GOT3 (cell line): Measurements from ENCODE around the gene SORBS2.

ENCODE experiments used
- DNase-seq: peaks from one replicate; lab custom pipeline; 2025; ENCODE audit warnings: mixed read lengths; lab: John Stamatoyannopoulos, UW

Gene SORBS2

GRCh38 chr4:185800266-185800945, 11.6 kb downstream of the SORBS2 start:
- DNase-seq: no peak

- no peak for DNase-seq
Observed at GRCh38 chr4:185799442-185799841, 12.6 kb downstream of the SORBS2 start.

DNA sequence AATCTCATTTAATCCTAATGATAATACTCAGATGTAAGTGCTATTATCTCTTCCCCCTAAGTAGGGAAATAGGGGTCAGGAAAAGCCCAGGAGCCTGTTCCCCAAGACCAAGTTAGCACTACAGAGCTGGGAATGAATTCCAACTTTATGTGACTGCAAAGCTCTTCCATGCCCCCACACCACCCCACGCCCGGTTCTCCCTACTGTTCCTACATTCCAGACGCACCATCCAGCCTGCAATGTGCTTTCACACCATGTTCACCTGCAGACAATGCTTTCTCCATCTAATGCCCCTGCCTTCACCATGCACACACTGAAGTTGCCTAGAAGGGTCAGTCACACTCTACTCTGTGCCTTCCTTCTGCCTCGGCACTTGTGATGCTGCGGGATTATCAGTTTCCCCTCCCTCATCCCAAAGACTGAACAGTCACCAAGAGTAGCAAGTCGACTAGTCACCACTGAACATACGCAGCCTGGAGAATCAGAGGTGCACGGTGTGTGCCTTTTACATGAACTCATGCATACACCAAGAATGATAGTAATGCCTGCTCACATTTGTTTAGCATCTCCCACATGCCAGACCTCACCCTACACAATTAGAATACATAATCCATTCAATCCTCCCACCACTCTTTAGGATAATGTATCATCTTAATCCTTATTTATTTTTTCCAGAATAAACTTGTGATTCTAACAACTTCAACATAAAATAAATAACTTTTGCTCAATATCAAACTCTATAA, 14.2 kb downstream of the SORBS2 start:
- DNase-seq: no peak

- no peak for DNase-seq
Observed at GRCh38 chr4:185797018-185797417, 15.0 kb downstream of the SORBS2 start.

DNA sequence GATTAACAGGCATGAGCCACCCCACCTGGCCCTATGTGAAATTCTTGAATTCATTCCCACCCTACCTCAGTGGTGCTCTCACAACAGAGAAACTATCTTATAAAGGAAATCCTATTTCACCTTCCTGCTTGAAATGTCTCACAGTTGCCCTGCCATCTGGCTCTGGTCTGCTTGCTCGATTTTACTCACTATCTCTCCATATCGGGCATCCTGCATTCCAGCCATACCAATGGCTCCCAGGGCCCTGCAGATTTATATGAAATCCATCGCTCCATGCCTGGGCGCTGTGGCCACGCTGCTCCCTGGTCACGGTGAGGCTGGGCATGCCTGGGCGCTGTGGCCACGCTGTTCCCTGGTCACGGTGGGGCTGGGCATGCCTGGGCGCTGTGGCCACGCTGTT, 15.8 kb downstream of the SORBS2 start:
- no peak for DNase-seq

GRCh38 chr4:185794637-185795036, 17.4 kb downstream of the SORBS2 start:
- no peak for DNase-seq

DNA sequence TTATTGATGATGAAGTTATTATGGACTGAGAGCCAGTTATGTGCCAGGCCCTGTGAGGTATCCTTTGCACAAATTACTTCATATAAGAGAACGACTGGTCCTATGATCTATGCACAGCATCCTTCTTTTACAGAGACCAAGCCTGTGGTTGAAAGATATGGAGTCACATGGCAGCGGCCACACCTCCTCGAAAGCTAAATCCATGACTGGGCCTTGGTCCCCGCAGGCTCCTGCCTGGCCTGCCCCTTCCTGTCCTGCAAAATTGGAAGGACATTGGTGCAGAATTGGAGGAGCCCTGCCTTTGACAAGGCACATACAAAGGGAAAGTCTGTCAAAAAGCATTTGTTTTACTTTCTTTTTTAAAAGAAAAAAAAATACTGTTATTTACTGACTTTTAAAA, 18.3 kb downstream of the SORBS2 start:
- no peak for DNase-seq

- DNase-seq: no peak
Observed at GRCh38 chr4:185793116-185793485, 18.9 kb downstream of the SORBS2 start.

- no peak for DNase-seq
Observed at GRCh38 chr4:185792384-185793115, 19.4 kb downstream of the SORBS2 start.

DNA sequence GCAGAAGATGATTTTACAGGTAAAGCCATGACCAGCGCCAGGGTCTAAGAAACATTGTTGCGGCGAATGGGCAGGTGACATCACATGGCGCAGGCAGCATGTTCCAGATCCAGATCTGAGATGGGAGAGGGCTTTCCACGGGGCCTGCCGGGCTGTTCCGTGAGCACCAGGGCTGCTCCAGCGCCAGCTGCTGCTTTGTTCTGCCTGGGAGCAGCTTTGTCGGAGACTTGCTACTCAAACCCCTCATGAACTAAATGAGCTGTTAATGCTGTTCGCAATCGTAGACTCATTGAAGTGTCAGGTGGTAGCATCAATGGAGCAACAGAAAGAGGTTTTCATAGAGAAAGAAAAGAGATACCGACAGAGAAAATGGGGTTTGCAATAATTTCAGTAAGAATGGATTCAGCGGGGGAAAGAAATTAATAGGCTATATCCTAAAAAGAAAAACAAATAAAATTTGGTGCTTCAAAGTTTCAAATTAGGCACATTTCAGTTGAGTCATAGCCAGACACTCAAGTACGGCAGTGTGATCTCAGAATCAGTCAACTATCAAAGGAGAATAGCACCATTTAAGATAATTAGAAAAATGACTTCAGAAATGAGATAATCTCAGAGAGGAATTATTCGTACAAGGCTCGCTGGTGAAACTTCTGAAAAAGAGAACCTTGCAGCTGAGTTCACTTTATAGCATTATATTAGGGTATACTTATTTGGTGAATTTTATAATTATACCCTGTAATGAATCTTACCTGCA, 23.9 kb downstream of the SORBS2 start:
- no peak for DNase-seq

DNA sequence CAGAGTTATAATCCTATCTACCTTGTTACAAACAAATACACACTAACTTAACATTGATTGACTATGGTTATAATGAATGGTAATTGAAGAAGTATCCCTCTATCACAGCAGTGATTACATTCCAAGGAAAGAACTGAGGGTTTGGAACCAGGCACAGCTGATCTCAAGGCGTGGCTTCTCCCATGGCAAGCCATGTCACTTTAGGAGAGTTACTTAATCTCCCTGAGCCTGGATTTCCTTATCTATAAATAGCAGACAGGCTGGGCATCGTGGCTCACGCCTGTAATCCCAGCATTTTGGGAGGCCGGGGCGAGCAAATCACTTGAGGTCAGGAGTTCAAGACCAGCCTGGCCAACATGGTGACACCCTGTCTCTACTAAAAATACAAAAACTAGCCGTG, 25.6 kb downstream of the SORBS2 start:
- DNase-seq: no peak

DNA sequence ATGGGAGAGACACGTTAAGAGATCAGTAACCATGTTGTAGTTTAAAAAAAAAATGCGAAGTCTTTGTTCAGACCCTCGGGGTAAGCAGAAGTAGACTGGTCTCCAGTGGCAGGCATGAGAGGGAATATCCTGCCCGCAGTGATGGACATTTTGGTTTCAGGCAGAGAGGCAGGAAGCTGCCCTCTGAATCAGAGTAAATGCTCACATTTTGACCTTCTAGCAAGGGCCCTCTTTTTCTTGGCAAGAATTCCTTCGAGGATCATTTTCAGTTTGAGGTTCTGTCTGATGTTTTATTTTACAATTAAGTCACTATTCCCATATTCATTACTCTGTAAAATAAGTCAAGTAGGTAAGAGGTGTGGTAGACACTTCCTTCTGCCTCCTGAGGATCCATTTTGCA, 28.4 kb downstream of the SORBS2 start:
- no peak for DNase-seq

GRCh38 chr4:185782523-185782922, 29.5 kb downstream of the SORBS2 start:
- no peak for DNase-seq

- no peak for DNase-seq
Observed at GRCh38 chr4:185781555-185782215, 30.3 kb downstream of the SORBS2 start.

- DNase-seq: no peak
Observed at GRCh38 chr4:185780472-185780871, 31.5 kb downstream of the SORBS2 start.

GRCh38 chr4:185779517-185779916, 32.5 kb downstream of the SORBS2 start:
- DNase-seq: no peak

GRCh38 chr4:185778307-185778706, 33.7 kb downstream of the SORBS2 start:
- DNase-seq: no peak

DNA sequence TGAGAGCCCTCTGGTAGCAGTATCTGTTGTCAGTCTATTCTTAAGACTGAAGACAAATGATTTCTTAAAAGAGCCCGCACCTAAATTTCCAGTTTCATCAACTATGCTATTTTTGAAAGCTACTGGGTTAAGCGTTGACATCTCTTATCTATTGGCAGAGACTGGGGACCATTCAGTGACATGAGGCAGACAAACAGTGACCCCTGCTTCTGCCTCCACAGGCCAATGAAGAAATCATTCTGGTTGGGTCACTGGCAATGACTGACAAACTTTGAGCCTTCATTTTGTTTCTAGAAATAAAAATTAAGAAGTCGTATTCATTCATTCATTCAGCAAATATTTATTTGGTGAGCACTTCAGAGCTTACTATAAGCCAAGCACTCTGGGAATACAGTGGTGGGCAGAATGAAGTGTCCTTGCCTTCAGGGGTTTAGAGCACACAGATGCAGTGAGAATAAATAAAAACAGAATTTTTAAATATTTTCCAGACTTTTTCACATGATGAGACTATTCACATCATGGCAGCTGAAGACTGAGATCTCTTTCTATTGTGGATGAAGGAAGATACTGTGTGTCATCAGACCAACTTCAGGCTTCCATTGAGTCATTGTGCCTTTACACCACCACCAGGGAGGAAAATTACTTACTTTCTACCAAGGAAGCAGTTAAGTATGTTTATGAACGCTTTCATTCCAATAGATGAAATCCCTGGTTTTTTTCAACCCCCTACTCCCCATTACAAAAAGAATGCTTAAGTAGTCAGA, 36.0 kb downstream of the SORBS2 start:
- no peak for DNase-seq

DNA sequence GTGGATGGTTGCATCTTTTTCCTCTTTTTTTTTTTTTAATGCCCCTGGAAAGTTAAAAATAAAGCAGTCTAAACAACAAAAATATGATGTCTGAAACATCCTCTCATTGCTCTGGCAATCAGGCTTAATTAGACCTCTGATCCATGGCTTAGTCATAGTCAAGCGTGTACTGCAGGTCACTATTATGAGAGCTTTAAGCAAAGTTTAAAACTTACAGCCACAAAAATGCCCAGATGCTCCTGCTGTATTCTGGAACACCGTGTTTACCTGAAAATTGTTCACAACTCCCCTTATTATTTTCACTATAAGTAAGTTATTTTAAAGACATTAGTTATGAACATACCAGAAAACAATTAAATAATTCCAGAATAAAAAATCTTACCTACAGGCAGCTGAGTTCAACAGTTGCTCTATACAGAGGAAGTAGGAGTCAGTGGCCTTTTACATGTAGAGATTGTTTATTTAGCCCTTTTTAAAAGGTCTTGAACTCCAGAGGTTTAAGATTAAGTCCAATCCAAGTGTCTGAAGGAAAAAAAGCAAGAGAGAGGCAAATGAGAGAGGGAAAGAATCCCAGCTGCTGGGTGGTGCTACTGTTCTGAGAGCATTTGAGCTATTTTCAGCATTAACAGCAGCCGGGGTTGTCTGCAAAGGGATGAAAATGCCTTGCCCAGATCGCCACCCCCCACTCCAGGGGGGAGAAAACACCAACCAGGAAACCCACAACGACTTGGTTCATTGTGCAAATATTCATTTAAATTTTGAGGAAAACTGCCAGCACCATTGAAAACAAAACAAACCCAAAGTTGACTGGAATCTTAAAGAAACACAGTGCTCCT, 36.9 kb downstream of the SORBS2 start:
- no peak for DNase-seq

DNA sequence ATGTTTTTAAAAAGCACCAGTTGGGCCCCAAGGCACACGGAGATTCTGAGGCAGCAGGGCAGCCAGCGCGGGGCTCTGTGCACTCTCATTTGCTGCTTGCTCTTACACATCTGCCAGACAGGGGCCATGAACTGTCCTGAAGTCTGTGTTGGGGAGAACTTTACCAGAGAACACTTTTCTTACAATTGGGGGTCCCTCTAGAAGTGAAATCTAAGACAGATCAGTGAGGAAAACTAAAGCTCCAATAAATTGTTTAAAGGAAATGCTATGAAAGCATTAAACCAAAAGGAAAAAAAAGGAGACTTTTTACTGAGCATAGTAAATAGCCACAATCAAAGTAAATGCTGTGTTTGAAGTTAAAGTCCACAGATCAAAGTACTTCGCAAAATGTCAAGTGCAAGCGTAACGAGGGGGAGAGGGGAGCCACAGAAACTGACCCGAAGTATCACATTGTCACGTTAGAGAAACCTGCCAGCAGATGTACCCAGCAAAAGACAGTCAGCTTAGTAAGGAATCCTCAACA, 37.8 kb downstream of the SORBS2 start:
- no peak for DNase-seq
